NCI-H146 treated with DMSO at 0.1 percent for 48 hours (cell line): ENCODE data around the gene TCERG1L.
"Not testable (repeated sequence)": the region's sequence is repeated elsewhere in the genome, so short reads cannot be mapped to it uniquely, and the experiment has no call there.

Experiments
- DNase-seq: peaks from one replicate; lab custom pipeline; 2025; ENCODE audit not compliant: unreplicated experiment; lab: John Stamatoyannopoulos, UW

Gene TCERG1L

DNA sequence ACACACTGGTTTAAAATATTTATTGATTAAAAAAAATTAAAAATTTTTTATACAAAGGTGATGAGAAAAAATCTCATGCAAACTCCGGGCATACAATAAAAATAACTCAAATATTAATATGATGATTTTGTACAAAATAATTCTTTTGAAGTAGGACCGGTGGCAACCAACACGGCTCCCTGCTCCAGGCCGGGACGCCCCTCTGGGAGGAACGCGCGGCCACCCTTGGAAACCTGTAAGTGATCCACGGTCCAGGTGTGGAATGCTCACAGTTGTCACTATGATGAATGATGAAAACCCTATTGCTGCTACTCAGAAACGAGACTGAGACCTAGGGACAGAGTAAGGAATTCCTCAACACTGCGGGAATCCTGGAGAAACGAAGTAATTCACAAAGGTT is 219.1 kb downstream of the TCERG1L start:
- no peak for DNase-seq

- no peak for DNase-seq
These were observed 219.8 kb downstream of the TCERG1L start for GRCh38 chr10:131091682-131092081.

DNA sequence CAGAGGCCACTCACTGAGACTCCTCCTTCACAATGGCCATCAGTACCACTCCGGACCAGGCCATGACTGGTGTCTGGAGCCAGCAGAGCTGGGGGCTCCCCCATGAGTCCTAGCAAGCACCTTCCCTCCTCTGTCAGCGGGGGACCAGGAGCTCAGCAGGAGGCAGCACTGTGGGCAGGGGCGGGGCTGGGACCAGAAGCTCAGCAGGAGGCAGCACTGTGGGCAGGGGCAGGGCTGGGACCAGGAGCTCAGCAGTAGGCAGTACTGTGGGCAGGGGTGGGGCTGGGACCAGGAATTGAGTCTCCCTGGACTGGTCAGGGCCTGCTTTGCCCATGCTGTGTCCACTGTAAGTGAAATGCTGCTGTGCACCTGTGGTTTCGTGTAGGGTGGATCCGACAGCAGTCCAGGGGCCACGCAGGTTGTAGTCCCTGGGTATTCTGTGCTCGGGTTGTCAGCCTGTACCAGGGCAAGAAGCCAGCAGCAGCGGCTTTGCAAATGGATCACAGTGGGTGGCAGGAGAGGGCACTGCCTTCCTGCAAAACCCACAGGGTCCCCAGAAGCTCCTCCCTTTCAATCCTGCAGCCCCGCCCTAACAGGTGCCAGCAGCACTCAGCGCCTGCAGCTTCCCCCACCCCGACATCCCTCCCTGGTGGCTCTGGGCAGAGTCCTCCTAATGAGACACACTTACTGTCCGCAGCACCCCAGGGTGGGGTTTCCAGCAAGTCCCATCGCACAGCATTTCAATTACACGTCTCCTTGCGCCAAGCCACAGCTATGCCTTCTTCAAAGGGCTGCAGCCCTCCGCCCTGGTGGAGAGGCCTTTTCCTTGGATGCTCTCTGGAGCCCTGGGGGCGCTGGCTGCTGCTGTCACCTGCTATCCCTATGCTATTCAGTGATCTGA is 220.5 kb downstream of the TCERG1L start:
- peak; percentile 77 for DNase-seq

GRCh38 chr10:131089861-131090260 is 221.7 kb downstream of the TCERG1L start:
- DNase-seq: no peak

DNA sequence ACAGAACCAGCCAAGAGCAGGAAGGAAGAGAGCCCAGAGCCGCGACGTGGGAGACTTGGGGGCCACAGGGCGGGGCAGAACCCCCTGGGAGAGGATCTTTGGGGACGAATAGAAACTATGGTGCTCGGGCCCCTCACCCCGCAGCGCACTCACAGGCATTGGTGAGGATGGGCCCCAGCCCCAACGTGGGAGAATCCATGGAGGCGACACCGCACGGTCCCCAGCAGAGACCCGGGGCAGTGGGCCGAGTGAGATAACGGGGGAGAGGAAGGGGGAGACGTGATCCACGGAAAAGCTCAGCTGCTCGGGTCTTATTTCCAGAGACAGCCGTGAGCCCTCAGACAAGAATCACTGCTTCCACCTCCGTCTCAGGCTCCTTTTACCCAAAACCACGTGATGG is 222.4 kb downstream of the TCERG1L start:
- no peak for DNase-seq

GRCh38 chr10:131088619-131089018 is 222.9 kb downstream of the TCERG1L start:
- no peak for DNase-seq

DNA sequence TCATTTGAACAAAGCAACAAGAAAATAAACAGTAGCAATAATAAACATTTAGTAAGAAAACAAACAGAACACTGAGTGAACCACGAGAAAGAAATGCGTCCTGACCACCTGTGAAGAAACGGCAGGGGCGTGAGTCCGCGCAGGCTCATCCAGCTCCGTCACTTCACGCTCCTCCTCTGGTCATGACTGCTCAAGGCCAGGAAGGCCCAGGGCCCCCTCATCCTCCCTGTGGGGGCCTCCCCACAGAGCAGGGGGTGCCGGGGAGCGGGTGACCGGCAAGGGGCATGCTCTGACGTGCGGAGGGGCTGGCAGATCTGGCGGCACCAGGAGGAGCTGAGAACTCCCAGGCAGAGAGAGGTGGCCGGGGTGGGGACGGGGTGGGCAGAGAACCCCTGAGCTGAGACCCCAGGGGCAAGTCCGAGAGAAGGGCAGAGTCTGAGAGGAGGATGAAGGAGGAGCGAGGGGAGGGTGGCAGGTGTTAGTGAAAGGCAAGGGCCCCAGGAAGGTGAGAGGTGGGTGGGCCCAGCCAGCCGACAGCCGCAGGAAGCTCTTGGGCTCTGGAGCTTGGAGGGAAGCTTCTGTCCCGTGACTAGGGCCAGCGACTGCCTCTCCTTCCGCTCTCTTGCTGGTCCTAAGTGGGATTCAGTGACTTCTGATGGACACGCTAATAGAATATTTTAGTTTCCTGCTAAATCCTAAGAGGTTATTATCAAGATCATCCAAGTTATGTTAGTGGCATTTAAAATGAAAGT is 223.9 kb downstream of the TCERG1L start:
- no peak for DNase-seq

- DNase-seq: no peak
These were observed 225.0 kb downstream of the TCERG1L start for GRCh38 chr10:131086511-131086910.

DNA sequence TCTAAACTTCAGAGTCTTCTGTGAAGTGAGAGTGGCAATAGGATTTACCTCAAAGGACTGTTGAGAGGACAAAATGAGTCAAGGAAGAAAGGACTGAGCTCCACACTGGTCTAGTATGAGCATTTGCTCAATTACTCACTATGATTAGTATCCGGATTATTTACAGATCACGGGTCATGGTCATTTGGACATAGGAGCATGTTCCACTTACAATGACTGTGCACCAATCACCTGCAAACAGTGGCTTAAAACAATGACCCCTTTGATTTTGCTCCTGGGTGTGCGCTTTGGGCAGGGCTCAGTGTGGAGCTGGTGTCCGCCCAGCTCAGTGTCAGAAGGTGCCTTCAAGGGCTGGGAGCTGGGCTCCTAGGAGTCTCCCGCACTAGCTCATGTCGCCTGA is 225.4 kb downstream of the TCERG1L start:
- no peak for DNase-seq

DNA sequence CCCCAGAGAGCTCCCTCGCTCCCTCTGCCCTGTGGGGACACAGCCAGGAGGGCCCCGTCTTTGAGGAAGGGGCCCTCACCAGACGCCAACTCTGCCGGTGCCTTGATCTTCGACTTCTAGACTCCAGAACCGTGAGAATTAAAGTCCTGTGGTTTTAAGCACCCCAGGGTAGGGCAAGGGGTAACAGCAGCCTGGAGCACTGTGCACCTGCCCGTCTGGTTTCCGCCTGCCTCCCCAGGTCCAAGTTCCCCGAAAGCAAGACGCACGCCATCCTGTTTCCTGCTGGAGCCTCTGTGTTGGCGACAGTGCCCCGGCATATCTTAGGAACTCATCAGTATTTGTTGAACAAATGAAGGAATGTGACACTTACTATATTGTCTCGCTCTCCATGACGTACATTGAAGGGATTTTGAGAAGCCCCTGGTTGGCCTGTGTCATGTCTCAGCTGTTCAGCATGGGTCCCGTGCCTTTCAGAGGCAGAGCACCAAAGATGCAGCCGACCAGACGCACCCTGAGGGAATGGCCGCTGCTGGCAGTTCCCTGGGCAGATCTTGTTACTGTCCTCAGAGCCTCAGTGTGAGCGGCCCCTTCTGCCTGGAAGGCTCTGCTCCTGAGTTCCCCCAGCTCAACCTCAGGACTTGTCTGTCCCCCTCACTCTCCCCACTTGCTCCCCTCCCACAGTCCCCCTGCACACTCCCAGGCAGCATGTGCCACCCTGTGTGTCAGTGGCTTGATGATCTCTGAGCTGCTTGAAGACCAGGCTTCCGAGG is 226.2 kb downstream of the TCERG1L start:
- no peak for DNase-seq

GRCh38 chr10:131084791-131085090 is 226.8 kb downstream of the TCERG1L start:
- DNase-seq: no peak

GRCh38 chr10:131083915-131084790 is 227.4 kb downstream of the TCERG1L start:
- DNase-seq: no peak

- no peak for DNase-seq
These were observed 228.5 kb downstream of the TCERG1L start for GRCh38 chr10:131082991-131083481.

DNA sequence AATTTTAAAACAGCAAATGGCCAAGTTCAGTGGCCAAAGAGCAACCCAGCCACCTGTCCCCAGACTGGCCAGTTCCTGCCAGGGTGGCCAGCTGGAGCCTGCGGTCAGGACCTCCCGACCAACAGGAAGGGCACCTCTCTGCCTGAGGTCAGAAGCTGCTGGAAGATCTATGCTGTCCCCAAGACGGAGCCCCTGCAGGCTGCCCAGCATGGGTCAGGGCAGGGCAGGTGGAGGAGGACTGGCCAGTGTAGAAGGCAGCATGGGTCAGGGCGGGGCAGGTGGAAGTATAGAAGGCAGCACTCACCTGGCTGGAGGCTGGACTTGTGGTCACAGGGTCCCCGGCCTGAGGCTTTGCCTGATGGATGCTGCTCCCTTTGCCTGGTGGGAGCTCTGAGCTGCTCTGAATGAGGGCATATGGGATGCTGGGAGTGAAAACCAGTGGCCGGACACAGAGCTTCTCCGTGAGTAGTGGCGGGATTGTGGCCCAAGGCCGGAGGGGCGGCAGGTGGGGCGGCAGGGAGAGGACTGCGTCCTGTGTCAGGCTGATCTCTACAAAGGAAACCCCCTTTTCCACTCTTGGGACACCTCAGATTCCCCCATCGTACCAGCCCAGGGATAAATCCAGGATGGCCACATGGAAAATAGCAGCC is 229.2 kb downstream of the TCERG1L start:
- no peak for DNase-seq

- no peak for DNase-seq
These were observed 229.7 kb downstream of the TCERG1L start for GRCh38 chr10:131081786-131082185.

DNA sequence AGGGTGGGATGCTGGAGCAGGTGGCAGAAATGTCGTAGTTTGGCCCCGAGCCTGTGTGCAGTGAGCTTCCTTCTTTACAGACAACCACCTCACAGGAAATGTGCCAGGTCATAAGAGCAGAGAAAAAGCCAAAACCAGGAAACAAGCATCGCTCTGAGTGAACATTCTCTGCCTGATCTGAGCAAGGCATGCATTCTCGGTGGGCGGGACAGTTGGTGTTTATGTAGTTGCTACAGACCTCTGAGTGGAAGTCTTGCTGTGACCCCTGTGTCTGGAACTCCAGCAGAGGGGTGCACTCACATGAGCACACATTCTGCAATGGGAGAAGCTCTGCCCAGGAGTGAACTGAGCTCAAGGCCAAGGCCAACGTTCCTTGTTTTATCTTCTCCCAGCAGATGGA is 230.1 kb downstream of the TCERG1L start:
- no peak for DNase-seq

GRCh38 chr10:131080571-131080970 is 230.9 kb downstream of the TCERG1L start:
- DNase-seq: no peak

DNA sequence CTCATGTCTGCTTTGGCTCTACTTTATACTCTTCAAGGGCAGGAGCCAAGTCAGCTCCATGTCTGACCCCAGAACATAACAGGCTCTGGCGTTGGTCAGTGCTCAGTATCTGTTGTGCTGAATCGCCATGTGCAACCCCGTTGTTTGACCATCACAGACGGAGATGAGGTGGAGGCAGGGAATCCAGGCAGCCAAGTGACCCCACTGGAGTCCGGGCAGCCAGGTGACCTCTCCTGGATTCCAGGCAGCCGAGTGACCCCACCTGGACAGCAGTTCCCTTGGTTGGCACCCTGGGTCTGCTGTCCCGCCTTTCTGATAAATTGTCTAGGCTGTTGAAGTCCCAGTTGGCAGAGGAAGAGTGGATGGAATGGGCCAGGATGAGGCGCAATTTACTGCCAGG is 232.2 kb downstream of the TCERG1L start:
- no peak for DNase-seq

DNA sequence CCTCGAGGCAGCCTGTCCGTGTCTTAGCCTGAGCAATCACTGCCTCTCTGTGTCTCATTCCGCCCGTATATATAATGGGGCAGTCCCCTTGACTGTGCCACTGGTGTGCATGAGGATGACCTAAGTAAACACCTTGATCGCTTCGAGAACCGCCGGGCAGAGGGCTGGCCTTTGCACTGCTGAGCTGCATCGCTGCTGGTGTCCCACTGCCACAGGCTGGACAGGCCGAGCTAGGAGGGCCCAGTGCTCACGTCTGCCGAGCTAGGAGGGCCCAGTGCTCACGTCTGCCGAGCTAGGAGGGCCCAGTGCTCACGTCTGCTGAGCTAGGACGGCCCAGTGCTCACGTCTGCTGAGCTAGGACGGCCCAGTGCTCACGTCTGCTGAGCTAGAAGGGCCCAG is 232.6 kb downstream of the TCERG1L start:
- not testable (repeated sequence) for DNase-seq
